Epithelial cell of proximal tubule (primary cell): ENCODE data around the gene POU2AF1. TPM values are rescaled to one million over a fixed set of nuclear protein-coding genes. Genes with fewer than 3 reads are reported as not detected.
"Not testable (repeated sequence)": the region's sequence is repeated elsewhere in the genome, so short reads cannot be mapped to it uniquely, and the experiment has no call there.

ENCODE experiments used
- DNase-seq: peaks from one replicate; pipeline ENCODE4 v3.0.0-alpha.2; 2011; ENCODE audit warnings: low read depth
- H3K4me3 ChIP-seq: 2 replicates; pipeline ENCODE4 v1.5.1; 2011; ENCODE audit warnings: low read depth, mild to moderate bottlenecking, low read length
- CTCF ChIP-seq: conservative IDR thresholded peaks from 2 replicates; pipeline ENCODE4 v1.5.1; 2012; ENCODE audit warnings: low read depth, mild to moderate bottlenecking, low read length
- total RNA-seq: library from RNA; depleted of rRNA; stranded (reverse); fragments of >200 nt; gene quantifications from 2 replicates; pipeline ENCODE4 v1.2.3, GENCODE V29; 2015

The POU2AF1 gene
- total RNA-seq, 1 donor from 2014 or later: not detected

- no peak for DNase-seq
- no peak overlapping the region for H3K4me3 ChIP-seq
- TF ChIP-seq CTCF: no peak
Observed at GRCh38 chr11:111395081-111395480, 16.0 kb upstream of the POU2AF1 start.

- not testable (repeated sequence) for H3K4me3 ChIP-seq, DNase-seq
Observed at GRCh38 chr11:111394147-111394546, 15.1 kb upstream of the POU2AF1 start.

- TF ChIP-seq CTCF: no peak
- no peak overlapping the region for H3K4me3 ChIP-seq
- DNase-seq: no peak
Observed at GRCh38 chr11:111393585-111393984, 14.5 kb upstream of the POU2AF1 start.

GRCh38 chr11:111393096-111393495, 14.0 kb upstream of the POU2AF1 start:
- no peak for DNase-seq
- no peak overlapping the region for H3K4me3 ChIP-seq
- TF ChIP-seq CTCF: no peak

GRCh38 chr11:111392552-111392951, 13.5 kb upstream of the POU2AF1 start:
- no peak for DNase-seq
- H3K4me3 ChIP-seq: no peak overlapping the region

GRCh38 chr11:111391328-111392124, 12.5 kb upstream of the POU2AF1 start:
- no peak for TF ChIP-seq CTCF
- DNase-seq: no peak
- no peak overlapping the region for H3K4me3 ChIP-seq

More at GRCh38 chr11:111392552-111392951, 13.5 kb upstream of the POU2AF1 start:
- TF ChIP-seq CTCF: no peak

GRCh38 chr11:111388842-111389241, 9.8 kb upstream of the POU2AF1 start:
- H3K4me3 ChIP-seq: no peak overlapping the region
- no peak for TF ChIP-seq CTCF
- DNase-seq: no peak
